ENCODE results near the gene PIAS2. TPM values are rescaled to one million over a fixed set of nuclear protein-coding genes. Genes with fewer than 3 reads are reported as not detected.
"Not testable (repeated sequence)": the region's sequence is repeated elsewhere in the genome, so short reads cannot be mapped to it uniquely, and the experiment has no call there.

PIAS2 gene
- 26.8 and 29.2 TPM in 2 replicates for total RNA-seq

GRCh38 chr18:46917108-46917802, at the start of gene PIAS2, which contains the start of gene KATNAL2:
TSS of gene PIAS2 (minus strand) at chr18:46917507. CDS start at chr18:46917345, 162 bp downstream.
TSS of gene KATNAL2 (plus strand) at chr18:46917602. CDS start at chr18:46946873, 29,271 bp downstream.
- intact Hi-C loops (cut with micrococcal nuclease) = loop anchor here (2.0 to 10.0 kb wide), 4 partner anchors 30 to 1015 kb away; partner anchors contain the start of genes IER3IP1, SMAD2 and ST8SIA5

- intact Hi-C loops (cut with micrococcal nuclease) = not testable (repeated sequence)
These were observed 49.0 kb upstream of the PIAS2 start for GRCh38 chr18:46966266-46966665.

- intact Hi-C loops (cut with micrococcal nuclease) = not testable (repeated sequence)
These were observed 47.4 kb upstream of the PIAS2 start for GRCh38 chr18:46964579-46965293.

GRCh38 chr18:46963656-46964578, 46.6 kb upstream of the PIAS2 start:
- intact Hi-C loops (cut with micrococcal nuclease) = not testable (repeated sequence)

- intact Hi-C loops (cut with micrococcal nuclease) = no loop called here
These were observed 40.9 kb upstream of the PIAS2 start for GRCh38 chr18:46958209-46958608.

- intact Hi-C loops (cut with micrococcal nuclease) = no loop called here
These were observed 35.9 kb upstream of the PIAS2 start for GRCh38 chr18:46953195-46953594.

- intact Hi-C loops (cut with micrococcal nuclease) = no loop called here
These were observed 32.9 kb upstream of the PIAS2 start for GRCh38 chr18:46950064-46950656.

- intact Hi-C loops (cut with micrococcal nuclease) = loop anchor here (2.0 kb wide), 1 partner anchor 30 kb away; the partner anchor contains the start of genes KATNAL2 and PIAS2
These were observed 29.5 kb upstream of the PIAS2 start for GRCh38 chr18:46946656-46947282.

GRCh38 chr18:46942646-46943045, 25.3 kb upstream of the PIAS2 start:
- intact Hi-C loops (cut with micrococcal nuclease) = no loop called here

GRCh38 chr18:46939998-46940571, 22.8 kb upstream of the PIAS2 start:
- intact Hi-C loops (cut with micrococcal nuclease) = no loop called here

GRCh38 chr18:46939337-46939963, 22.1 kb upstream of the PIAS2 start:
- intact Hi-C loops (cut with micrococcal nuclease) = no loop called here

- intact Hi-C loops (cut with micrococcal nuclease) = no loop called here
These were observed 3.3 kb upstream of the PIAS2 start for GRCh38 chr18:46920653-46921052.

- intact Hi-C loops (cut with micrococcal nuclease) = no loop called here
These were observed 2.8 kb upstream of the PIAS2 start for GRCh38 chr18:46920067-46920466.

- intact Hi-C loops (cut with micrococcal nuclease) = loop anchor here (2.0 to 10.0 kb wide), 4 partner anchors 29 to 1014 kb away; partner anchors contain the start of genes IER3IP1, SMAD2 and ST8SIA5
These were observed 695 bp upstream of the PIAS2 start for GRCh38 chr18:46917803-46918600.

GRCh38 chr18:46916551-46917107, 678 bp downstream of the PIAS2 start:
- intact Hi-C loops (cut with micrococcal nuclease) = loop anchor here (2.0 to 10.0 kb wide), 4 partner anchors 30 to 1016 kb away; partner anchors contain the start of genes IER3IP1, SMAD2 and ST8SIA5

GRCh38 chr18:46915800-46916550, 1.3 kb downstream of the PIAS2 start:
- intact Hi-C loops (cut with micrococcal nuclease) = loop anchor here (2.0 to 10.0 kb wide), 4 partner anchors 31 to 1016 kb away; partner anchors contain the start of genes IER3IP1, SMAD2 and ST8SIA5

- intact Hi-C loops (cut with micrococcal nuclease) = loop anchor here (10.0 kb wide), 1 partner anchor 264 kb away; the partner anchor contains the start of gene IER3IP1
These were observed 6.5 kb downstream of the PIAS2 start for GRCh38 chr18:46910856-46911255.

All from T-helper 2 cell treated with Interferon-gamma antibody and Interleukin-4, amounts not matched to agents 100 ng/mL and 5 ng/mL, for 36 hours (primary cell).